HG02970 (cell line): ENCODE data around the gene PRKAA2.
"Not testable (repeated sequence)": the region's sequence is repeated elsewhere in the genome, so short reads cannot be mapped to it uniquely, and the experiment has no call there.

Source experiments
- ATAC-seq: cut with Tn5 transposase; IDR thresholded peaks from one replicate; pipeline ENCODE4 v1.9.1; 2021; ENCODE audit warnings: mild to moderate bottlenecking, moderate library complexity, moderate number of reproducible peaks; ENCODE audit not compliant: unreplicated experiment, low FRiP score

The PRKAA2 gene

DNA sequence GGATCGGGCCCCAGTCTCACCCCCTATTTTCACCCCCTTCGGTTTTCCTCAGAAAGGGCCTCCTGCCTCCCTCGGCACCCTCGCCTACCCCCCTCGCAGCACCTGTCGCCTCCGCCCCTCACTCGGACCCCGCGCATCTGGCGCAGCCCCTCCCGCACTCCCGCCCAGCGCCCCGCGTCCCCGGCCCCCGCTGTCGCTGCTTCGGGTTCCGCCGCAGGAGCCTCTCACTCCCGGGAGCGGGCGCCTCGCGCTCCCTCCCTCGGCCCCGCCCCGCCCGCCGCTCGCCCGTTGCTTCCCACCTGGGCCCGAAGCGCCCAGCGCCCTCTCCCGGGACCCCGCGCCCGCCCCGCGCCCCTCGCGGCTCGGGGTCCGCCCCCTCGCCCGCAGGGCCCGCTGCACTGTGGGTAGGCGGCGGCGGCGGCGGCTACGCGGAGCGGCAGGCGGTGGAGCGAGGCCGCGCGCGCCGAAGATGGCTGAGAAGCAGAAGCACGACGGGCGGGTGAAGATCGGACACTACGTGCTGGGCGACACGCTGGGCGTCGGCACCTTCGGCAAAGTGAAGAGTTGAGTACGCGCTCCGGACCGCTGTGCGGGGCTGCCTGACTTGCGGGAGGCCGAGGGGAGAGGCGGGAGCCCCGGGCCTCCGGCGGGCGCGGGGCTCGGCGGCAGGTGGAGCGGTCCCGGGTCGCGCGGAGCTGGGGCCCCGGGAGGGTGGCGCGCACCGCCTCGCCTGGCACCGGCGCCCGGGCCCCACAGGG, at the start of gene PRKAA2:
Gene PRKAA2, plus strand, starts transcription at position 396 of the 758 bp plus-strand sequence. Its CDS starts 74 bp downstream, at position 470.
- ATAC-seq, result no peak

- not testable (repeated sequence) for ATAC-seq
Observed at GRCh38 chr1:56595397-56596191, 49.5 kb upstream of the PRKAA2 start.

- not testable (repeated sequence) for ATAC-seq
Observed at GRCh38 chr1:56610097-56610496, 35.0 kb upstream of the PRKAA2 start.

DNA sequence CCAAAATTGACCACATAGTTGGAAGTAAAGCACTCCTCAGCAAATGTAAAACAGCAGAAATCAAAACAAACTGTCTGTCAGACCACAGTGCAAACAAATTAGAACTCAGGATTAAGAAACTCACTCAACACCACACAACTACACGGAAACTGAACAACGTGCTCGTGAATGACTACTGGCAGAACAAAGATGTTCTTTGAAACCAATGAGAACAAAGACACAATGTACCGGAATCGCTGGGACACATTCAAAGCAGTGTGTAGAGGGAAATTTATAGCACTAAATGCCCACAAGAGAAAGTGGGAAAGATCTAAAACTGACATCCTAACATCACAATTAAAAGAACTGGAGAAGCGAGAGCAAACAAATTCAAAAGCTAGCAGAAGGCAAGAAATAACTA, 34.3 kb upstream of the PRKAA2 start:
- ATAC-seq, result not testable (repeated sequence)

GRCh38 chr1:56617141-56617540, 28.0 kb upstream of the PRKAA2 start:
- no peak for ATAC-seq

- ATAC-seq, result no peak
Observed at GRCh38 chr1:56625819-56626440, 19.2 kb upstream of the PRKAA2 start.

DNA sequence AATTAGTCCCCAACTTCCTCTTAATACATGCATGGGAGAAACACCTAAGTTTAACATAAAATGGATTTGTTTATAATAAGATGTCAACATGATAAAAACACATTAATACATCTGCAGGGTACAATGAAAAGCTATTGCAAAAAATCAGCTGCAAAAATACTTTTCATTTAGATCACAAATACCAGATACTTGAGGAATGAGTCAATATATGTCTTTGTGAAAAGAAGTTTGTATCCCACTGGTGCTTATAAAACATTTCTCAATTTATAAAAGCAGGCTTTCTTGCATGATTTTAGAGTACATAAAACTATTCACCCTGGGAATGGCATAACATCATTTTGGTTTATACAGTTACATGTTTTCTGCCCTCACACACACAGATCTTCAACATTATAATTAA, 18.6 kb upstream of the PRKAA2 start:
- ATAC-seq, result no peak

- no peak for ATAC-seq
Observed at GRCh38 chr1:56627019-56627635, 18.0 kb upstream of the PRKAA2 start.

DNA sequence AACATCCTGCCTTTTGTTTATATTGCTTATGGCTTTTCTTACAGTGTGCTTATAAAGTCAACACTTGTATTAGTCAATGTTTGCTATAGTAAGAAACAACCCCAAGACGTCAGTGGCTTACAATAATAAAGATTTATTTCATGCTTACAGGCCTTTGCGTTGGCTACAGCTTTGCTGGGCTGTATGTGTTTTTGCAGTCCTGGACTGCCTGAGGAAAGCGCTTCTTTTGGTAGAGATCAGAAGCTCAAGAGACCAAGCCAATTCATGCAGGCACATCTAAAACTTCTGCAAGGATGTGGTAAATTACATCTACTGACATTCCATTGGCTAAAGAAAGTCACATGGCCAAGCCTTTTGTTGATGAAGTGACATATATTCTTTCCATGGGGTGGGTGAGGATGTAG, 17.5 kb upstream of the PRKAA2 start:
- no peak for ATAC-seq

- no peak for ATAC-seq
Observed at GRCh38 chr1:56630786-56631185, 14.3 kb upstream of the PRKAA2 start.

GRCh38 chr1:56631901-56632300, 13.2 kb upstream of the PRKAA2 start:
- ATAC-seq, result no peak

GRCh38 chr1:56634981-56635380, 10.1 kb upstream of the PRKAA2 start:
- no peak for ATAC-seq

- ATAC-seq, result no peak
Observed at GRCh38 chr1:56638248-56638647, 6.9 kb upstream of the PRKAA2 start.

DNA sequence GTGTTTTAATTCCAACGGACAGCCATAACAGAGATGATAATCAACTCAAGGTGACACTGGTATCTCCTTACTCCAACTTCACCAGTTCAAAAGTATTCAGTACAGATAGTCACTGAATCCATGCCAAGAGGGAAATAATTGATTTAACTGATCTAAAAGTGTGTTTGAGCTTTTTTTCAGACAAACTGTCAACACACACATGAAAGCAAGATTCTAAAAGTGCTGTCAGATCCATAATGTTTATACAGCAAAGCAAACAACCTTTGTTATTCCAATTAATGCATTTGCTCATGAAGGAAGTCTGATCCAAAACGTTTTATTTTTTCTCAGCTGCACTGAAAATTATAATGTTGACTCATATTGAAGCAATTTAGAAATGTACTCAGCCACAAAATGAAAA, 5.9 kb upstream of the PRKAA2 start:
- no peak for ATAC-seq

GRCh38 chr1:56643661-56644060, 1.5 kb upstream of the PRKAA2 start:
- ATAC-seq, result no peak

GRCh38 chr1:56644064-56644918, 823 bp upstream of the PRKAA2 start:
- no peak for ATAC-seq

GRCh38 chr1:56645677-56646305, 677 bp downstream of the PRKAA2 start:
- ATAC-seq, result no peak

DNA sequence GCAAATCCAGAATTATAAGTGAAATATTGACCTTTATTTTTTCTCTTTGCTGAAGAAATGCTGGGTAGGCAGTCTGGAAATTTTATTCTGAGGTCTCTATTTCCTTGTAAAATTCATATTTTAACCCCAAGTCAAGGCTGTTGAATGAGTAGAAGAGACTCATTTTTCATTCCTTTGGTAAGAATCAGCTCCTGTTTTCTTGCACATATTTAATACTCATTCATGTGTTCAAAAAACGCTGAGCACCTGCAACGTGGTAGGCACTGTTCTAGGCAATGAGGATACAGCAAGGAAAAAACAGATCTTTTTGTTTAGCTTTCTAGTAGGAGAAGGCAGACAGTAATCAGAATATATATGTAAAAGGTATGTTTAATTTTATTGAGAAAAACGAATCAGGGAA, 1.5 kb downstream of the PRKAA2 start:
- no peak for ATAC-seq

GRCh38 chr1:56647106-56647505, 2.0 kb downstream of the PRKAA2 start:
- ATAC-seq, result no peak
